HCT116 (cell line): ENCODE results near the gene MINDY4B.
A peak's percentile ranks its signal among the peaks of the same experiment; 100 is the strongest.

Experiments used
- CEBPB ChIP-seq: IDR thresholded peaks from 2 replicates; pipeline ENCODE4 v1.6.1; 2012; ENCODE audit warnings: low read depth
- EZH2 ChIP-seq: fragments of 200-600 bp; sonication (generic); IDR thresholded peaks from 2 replicates; pipeline ENCODE4 v1.6.1; 2017; ENCODE audit warnings: antibody characterized with exemption, mixed run types
- POLR2A ChIP-seq: IDR thresholded peaks from 2 replicates; pipeline ENCODE4 v1.7.0; 2011; ENCODE audit warnings: borderline replicate concordance; ENCODE audit not compliant: insufficient read depth, insufficient read length; ENCODE audit errors: extremely low read depth
- RAD21 ChIP-seq: IDR thresholded peaks from 2 replicates; pipeline ENCODE4 v1.6.1; 2012; ENCODE audit warnings: low read depth, mild to moderate bottlenecking
- TF ChIP-seq, protein P1 (sequence below), 3 experiments: fragments of 200-600 bp in 1 of 3; sonication (generic) in 1 of 3; IDR thresholded peaks in 2 of 3; conservative IDR thresholded peaks in 1 of 3; 2 replicates each; pipeline ENCODE4 v1.5.1; 2012 to 2017; ENCODE audit warnings: low read depth in 2 of 3, low read length in 2 of 3, antibody characterized with exemption in 1 of 3, borderline replicate concordance in 1 of 3, control low read depth in 1 of 3, mild to moderate bottlenecking in 1 of 3, mixed read lengths in 1 of 3, mixed run types in 1 of 3, moderate library complexity in 1 of 3; ENCODE audit not compliant: insufficient read depth in 1 of 3
- TF ChIP-seq, protein P2 (sequence below): IDR thresholded peaks from 2 replicates; pipeline ENCODE4 v1.6.1; 2012
- TF ChIP-seq, protein P3 (sequence below): IDR thresholded peaks from 2 replicates; pipeline ENCODE4 v1.6.1; 2012

DNA sequence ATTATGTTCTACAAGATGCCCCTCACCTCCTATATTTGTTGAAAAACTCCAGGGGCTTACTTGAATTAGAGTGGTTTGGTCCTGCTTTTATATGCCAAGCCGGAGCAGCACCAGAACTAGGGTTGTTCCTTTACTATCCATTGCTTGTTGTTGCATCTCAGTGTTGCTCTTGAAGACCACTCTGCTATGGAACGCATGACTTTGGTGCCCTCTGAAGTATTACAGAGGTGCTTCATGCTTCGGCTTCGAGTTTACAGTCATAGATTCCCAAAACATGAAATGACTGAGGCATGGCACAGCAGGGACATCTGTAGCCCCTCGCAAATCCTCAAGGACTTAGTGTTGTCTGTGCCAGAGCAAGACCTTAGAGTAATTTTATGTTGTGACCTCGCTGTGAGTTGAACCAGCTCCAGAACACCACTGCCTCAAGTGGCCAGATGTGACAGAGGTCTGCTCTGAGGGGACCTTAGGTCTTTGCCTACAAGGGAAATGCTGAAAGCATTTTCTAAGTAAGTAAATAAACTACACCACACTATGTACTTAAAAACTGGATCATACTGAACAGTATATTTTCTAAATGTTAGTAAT, 75.1 kb downstream of the MINDY4B start:
- TF ChIP-seq, protein P1, sequence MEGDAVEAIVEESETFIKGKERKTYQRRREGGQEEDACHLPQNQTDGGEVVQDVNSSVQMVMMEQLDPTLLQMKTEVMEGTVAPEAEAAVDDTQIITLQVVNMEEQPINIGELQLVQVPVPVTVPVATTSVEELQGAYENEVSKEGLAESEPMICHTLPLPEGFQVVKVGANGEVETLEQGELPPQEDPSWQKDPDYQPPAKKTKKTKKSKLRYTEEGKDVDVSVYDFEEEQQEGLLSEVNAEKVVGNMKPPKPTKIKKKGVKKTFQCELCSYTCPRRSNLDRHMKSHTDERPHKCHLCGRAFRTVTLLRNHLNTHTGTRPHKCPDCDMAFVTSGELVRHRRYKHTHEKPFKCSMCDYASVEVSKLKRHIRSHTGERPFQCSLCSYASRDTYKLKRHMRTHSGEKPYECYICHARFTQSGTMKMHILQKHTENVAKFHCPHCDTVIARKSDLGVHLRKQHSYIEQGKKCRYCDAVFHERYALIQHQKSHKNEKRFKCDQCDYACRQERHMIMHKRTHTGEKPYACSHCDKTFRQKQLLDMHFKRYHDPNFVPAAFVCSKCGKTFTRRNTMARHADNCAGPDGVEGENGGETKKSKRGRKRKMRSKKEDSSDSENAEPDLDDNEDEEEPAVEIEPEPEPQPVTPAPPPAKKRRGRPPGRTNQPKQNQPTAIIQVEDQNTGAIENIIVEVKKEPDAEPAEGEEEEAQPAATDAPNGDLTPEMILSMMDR (IDR thresholded peaks at IDR 0.05 in 2 of 3, conservative IDR thresholded peaks at IDR 0.05 in 1 of 3; ENCODE audit: borderline replicate concordance in 1 of 3, insufficient read depth in 1 of 3, low read depth in 2 of 3, low read length in 2 of 3): peak; percentile 23 to 63 (median 60); a peak in 5 of 6 replicates
- TF ChIP-seq EZH2 (no peak), CEBPB (no peak), POLR2A (no peak), RAD21 (peak; percentile 28; the same call in 1 of the 2 replicates)
- TF ChIP-seq, protein P2, sequence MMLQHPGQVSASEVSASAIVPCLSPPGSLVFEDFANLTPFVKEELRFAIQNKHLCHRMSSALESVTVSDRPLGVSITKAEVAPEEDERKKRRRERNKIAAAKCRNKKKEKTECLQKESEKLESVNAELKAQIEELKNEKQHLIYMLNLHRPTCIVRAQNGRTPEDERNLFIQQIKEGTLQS: no peak
- TF ChIP-seq, protein P3, sequence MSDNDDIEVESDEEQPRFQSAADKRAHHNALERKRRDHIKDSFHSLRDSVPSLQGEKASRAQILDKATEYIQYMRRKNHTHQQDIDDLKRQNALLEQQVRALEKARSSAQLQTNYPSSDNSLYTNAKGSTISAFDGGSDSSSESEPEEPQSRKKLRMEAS: no peak
